NCI-H1105 treated with DMSO at 0.1 percent for 48 hours (cell line): ENCODE data around the gene CHMP2B.
"Not testable (repeated sequence)": the region's sequence is repeated elsewhere in the genome, so short reads cannot be mapped to it uniquely, and the experiment has no call there.

ENCODE experiments used
- DNase-seq: peaks from one replicate; lab custom pipeline; 2025; lab: John Stamatoyannopoulos, UW

Gene CHMP2B

DNA sequence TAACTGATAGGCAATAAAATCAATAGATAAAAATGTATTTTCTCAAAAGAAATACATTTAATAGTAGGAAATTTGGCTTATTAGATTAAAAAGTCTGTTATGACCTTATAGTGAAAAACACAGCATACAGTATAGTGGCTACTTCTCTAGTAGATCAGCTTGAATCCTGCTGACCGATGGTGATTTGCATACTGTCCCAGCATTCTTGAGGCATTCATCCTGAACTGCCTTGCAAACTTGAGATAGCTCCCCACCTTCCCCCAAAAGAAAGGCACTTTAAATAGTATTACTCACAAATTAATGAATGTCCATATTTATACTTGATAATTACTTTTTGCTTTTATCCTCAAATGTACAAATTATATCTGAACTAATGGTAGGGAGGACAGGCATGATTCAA, 6.7 kb downstream of the CHMP2B start:
- no peak for DNase-seq

DNA sequence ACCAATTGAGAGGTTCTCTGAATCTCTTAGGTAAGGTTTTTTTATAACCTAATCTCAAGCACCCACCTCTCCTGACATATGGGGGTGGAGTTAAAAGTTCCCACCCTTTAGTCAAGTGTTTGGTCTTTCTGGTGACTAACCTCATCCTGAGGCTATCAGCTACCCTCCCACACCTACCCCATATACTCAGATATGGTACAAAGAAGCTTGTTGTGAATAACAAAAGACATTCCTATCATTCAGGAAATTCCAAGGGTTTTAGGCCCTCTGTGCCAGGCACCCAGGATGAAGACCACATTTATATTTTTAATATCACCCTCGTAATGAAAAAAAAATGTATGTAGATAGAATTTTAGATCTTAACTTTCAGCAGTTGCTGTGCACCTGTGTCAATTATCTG, 9.0 kb downstream of the CHMP2B start:
- no peak for DNase-seq

DNA sequence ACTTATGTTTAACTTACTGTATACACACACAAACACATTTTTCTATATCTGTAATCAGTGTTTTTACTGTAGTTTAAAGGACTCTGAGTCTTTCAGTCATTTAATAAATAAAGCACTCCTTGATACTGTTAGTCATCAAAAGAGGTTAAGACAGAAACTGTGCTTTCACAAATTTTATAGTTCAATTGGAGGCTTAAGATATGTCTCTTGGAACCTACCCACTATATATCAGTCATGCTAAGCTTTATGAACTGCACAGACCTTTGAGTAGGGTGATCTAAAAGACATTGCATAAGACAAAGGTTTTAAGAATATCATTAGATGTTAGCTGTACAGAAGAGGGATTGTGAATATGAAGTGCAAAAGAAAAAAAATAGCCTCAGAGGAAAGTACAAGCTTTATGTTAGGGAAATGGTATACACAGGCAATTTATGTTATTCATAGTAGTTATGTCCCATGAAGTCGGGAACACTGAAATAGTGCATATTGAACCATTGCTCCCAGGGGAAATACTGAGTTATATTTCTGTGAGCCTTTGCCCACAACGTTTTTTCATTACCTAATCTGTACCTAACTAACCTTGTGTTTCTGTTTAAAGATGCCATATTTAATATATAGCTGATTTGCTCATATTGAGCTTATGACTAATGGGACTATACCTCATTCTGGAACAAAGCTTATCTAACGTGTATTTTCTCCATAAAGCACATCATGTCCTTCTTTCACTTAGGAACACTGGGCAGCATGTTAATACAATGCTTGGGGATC, 19.7 kb downstream of the CHMP2B start:
- no peak for DNase-seq

DNA sequence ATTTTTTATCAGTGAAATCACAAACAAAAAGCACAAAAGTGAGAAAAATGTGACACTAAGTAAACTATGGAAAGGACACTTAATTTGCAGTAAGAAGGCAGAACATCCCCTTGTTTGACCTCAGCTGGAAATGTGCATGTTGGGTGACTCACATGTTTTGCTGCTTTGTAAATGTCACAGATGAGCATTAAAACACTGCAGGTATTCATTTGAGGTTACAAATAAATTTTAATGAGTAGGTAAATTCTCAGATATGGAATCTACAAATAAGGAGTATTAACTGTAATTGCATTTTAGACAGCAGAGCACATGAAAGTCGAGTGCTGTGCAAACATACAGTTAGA, 20.3 kb downstream of the CHMP2B start:
- no peak for DNase-seq

DNA sequence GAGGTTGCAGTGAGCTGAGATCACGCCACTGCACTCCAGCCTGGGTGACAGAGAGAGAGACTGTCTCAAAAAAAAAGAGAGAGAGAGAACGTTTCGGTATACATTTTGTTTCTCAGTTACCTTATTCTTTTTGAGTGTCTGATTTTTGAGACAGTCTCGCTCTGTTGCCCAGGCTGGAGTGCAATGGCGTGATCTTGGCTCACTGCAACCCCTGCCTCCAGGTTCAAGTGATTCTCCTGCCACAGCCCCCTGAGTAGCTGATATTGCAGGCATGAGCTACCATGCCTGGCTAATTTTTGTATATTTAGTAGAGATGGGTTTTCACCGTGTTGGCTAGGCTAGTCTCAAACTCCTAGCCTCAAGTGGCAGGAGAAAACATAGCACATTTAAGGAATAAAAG, 21.1 kb downstream of the CHMP2B start:
- DNase-seq = not testable (repeated sequence)

DNA sequence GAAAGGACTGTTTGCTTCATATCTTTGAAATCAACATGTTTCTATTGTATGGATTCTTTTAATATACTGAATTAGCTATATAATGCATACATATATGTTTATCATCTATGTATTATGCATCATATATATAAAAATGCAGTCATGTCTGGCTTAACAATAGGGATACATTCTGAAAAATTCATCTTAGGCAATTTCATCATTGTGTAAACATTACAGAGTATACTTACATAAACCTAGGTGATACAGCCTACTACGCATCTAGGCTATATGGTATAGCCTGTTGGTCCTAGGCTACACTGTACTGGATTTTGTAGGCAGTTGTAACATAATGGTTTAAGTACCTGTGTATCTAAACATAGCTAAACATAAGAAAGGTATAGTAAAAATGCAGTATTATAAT, 21.7 kb downstream of the CHMP2B start:
- no peak for DNase-seq

DNA sequence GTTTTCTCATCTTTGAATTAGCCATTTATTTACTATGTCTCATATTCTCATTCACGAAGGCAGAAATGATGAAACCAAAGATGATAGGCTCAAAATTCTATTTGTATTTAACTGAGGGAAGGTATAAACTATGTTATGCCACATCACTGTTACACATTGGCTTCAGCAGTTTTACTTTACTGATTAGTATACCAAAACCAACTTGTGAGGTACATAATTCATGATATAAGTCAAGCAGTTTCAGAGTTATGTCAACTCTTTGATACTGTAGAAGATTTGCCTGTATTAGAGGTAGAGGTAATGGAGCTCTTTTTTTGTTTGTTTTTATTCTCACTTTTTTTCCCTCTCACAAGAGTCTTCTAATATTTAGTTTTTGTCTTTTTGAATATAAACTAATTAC, 22.9 kb downstream of the CHMP2B start:
- DNase-seq = no peak

DNA sequence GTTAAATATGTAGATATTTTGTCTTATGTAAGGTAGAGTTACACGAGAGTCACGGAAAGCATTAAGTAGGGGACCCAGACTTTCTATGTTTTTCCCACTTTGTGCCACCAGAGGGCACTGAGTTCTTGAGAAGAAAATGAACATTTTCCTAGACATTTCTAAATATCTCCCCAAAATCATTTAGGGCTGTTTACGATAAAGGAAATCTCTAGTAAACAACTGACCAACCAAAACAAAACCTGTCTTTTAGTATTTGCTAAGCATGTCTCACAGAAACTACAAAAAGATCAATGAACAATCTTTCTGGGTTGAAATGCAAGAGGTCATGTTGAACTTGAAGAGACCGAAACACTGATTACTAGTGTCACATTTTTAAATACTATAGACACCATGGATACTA, 33.2 kb downstream of the CHMP2B start:
- DNase-seq = peak; percentile 9

DNA sequence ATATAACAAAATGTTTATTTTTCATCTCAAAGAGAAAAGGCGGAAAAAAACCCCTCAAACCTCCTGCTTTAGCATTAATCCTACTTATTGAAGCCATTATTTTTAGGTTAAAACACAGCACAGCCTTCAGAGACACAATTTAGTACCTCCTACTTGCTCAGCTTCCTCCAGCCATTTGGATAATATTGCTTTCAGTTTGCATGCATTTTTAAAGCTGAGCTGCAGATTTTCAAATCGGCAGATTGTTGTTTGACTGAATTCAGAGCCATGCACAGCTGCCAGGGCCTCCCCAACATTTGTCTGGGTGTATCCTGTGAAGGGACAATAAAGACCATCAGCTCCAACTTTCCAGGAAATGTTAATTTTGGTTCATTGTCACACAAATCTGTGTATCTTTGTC, 34.8 kb downstream of the CHMP2B start:
- DNase-seq = no peak

DNA sequence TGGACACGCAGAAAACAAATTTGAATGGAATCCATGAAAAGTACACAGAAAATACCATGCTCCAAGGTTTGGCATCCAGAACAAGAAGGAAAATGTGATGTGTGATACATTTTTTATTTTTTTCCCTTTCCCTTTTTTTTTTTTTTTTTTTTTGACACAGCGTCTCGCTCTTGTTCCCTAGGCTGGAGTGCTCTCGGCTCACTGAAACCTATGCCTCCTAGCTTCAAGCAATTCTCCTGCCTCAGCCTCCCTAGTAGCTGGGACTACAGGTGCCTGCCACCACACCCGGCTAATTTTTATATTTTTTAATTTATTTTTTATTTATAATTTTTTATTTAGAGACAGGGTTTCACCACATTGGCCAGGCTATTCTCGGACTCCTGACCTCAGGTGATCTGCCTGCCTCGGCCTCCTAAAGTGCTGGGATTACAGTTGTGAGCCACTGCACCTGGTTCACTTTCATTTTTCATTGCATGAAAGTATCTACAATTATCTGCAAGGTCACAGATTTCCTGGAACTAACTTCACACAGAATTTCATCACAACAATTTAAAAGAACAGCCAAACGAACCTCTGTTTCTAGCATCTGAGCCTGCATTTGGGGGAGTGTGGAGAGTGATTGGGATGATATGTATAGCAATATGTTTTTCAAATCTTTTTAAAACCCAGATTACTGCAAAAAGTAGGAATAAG, 41.0 kb downstream of the CHMP2B start:
- DNase-seq = no peak

DNA sequence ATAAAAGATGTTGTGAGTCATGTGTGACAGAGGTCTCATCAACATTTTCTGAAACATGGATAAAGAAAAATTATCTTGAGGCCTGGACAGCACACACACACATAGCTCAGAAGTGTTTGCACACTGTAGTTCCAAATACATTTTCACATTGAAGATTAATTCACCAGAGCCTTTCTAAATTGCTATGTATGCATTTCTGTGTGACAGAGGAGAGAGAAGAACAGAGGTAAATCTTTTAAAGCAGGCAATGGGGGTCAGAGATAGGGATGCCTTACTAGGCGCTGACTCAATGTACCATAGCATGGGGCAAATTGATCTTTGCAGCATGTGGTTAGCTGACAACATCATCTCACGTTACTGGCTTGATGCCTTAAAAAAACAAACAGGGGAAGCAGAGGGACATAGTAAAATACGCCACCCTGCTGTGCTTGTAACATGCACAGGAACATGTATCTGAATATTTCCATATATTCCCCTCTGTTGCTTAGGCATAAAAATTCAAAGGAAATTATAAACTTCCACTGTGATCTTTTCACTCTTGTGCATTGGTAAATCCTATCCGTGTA, 41.6 kb downstream of the CHMP2B start:
- DNase-seq = no peak

DNA sequence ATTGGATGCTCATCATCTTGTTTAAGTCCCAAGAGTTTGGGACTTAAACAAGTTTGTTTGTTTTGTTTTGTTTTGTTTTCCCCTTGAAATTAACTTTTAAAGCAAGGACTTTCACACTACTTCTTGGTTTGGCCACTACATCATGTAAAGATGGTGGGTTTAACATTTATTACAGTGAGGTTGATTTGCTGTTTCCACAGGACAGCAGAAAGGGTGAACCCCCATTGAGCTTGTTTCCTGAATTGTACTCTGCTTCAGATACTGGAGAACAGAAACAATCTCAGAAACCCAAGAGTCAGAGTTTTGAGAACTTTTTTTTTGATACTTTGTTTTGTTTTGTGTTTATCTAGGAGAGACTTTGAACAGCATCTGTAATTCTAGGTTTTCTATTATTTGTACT, 42.6 kb downstream of the CHMP2B start:
- DNase-seq = no peak

DNA sequence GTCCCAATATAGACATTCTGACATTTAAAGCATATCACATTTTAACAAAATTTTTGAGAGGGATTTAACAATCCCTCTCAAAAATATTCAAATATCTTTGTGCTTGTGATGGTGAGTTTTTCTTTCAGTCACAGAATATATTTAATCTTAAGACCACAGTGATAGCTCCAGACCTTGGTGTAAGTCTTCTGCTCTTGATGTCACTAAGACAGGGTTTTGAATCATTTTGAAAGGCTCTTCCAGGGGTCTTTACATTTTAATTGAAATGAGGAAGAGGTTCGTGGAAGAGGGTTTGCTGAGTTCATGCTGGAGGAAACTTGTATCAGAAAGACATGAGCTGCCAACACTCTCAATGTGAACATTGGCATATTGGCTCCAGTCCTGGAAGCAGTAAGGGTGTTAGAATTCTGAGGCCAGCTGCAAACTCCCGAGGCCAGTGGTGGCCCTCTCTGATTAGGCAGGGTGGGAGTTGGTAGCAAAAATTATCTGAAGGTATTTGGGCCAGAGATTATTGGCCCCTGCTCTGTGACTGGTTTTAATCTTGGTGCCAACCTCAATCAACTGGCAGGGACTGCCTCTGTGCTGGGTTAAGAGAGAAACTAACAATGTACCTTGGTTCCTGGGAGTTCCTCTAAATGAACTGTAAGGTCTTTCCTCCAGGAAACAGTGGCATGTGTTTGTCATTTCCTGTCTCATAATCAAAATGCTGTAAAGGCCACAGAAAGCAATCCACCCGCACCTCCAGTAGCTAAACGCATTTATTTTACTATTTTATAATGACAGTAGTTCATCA, 44.0 kb downstream of the CHMP2B start:
- DNase-seq = no peak

DNA sequence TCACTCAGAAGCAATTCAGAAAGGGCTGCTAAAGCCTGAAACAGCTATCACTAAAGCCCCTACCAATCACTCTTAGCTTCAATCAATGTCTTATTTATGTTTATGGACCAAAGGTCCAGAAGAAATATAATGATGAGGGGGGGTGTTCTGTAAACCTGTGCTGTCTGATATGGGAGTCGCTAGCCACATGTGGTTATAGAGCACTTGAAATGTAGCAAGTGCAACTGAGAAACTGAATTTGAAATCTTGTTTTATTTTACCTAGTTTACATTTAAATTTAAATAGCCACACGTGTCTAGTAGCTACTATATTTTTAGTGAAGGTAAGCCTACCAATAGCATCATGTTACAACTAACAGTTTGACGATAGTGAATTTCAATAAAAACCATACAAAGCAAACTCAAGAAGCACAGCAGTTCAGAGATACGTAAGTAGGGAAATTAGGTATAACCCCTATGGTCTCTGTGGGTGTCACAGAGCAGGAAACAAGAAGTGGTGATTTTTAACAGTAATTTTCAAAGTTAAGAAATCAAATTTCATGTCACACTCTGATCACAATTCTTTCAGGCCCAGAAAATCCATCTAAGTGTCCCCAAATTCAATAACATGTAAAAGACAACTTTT, 45.7 kb downstream of the CHMP2B start:
- DNase-seq = no peak

DNA sequence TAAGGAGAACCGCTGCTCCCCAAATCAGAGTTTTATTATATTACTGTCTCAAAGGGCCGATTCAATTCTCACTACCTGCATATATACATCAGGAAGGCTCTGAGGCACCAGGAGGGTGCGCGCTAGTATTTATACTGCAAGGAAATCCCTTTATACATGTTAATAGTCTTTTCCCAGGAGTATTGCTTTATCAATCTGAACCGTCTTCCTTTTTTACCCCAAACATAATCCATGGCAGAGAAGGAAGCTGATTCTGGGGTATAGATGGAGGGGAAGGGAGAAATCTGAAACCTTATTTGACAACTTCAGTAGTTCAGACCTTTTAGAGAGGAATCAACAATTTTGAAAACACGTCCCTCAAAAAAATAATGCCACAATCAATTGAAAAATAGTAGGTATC, 49.4 kb downstream of the CHMP2B start, which contains the start of gene POU1F1:
TSS of gene POU1F1 (minus strand) at position 101 of the 400 bp plus-strand sequence. CDS start 122 bp downstream, outside the sequence.
- DNase-seq = no peak

DNA sequence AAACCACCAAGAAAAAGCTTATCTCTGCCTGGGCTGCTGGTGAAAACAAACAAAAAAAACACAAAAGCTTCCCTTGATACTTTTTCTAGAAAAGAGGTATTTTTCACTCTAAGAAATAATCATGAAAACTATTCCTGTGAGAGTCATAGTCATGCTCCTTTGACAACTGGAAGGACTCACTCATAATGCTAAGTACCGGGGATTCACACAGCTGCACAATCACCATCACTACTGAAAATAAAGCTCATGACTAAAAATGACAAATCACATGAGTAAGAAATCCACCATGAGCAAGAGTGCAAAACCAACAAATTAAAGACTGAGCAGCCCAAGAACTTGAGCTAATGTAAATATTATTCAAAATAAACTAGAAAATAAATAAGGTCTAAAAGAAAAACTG, 59.9 kb downstream of the CHMP2B start:
- DNase-seq = no peak

DNA sequence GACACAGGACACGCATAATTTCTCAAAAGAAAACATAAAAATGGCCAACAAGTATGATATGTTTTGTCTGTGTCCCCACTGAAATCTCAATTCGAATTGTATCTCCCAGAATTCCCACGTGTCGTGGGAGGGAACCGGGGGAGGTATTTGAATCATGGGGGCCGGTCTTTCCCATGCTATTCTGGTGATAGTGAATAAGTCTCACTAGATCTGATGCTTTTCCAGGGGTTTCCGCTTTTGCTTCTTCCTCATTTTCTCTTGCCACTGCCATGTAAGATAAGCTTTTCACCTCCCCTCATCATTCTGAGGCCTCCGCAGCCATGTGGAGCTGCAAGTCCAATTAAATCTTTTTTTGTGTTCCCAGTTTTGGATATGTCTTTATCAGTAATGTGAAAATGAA, 61.3 kb downstream of the CHMP2B start:
- no peak for DNase-seq

DNA sequence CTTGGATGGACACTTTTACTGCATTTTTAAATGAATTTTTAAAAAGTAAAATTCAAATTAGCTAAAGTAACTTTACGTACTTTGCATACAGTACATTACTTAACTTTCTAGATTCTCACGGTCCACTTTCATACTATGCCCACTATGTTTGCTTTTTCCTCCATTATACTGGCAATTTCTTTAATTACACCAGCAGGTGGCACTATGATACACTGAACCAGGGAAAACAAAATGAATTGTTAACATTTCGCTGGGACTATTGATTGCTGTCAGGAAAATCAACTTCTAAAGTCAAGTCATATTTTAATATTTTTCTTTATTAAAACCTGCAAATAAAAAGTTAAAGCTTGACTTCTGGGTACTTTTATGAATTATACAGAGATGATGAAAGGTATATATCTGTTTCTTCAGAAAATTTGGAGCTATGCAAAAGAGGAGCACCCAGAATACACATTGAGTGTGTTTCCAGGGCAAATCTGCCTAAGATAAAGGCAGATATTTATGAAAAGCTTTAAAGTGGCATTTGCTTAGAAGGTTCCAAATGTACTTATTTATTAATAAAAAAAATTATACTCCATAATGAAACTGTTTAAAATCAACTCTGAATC, 71.1 kb downstream of the CHMP2B start:
- peak; percentile 46 for DNase-seq

DNA sequence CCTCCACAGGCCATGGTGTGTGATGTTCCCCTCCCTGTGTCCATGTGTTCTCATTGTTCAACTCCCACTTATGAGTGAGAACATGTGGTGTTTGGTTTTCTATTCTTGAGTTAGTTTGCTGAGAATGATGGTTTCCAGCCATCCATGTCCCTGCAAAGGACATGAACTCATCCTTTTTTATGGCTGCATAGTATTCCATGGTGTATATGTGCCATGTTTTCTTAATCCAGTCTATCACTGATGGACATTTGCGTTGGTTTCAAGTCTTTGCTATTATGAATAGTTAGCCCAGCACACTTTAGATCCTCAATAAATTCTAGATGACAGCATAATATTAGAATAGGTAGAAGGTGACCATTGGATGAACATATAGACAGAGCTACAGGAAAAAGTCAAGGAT, 77.9 kb downstream of the CHMP2B start:
- DNase-seq = not testable (repeated sequence)
